Measurements from ENCODE around the gene LRRC4C.

LRRC4C gene

DNA sequence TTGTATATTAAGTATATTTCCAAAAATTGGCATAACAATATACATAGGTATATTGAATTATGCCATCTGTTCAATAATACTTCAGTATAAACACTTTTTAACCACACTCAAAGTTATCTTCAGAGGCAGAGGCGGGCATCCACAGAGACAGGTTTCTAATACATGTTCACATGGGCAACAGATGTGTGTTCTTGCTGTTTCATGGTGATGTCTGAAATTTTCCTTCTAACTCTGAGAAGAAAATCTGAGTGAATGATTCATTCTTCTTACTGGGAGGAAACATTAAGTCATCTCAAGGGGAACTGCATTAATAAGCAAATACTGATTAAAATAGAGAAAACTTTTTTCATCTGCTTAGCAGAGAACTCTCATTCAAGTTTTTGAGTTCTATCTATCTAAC lies 1074.5 kb downstream of the LRRC4C start:
- no peak for DNase-seq

GRCh38 chr11:40381481-40381880 lies 1078.0 kb downstream of the LRRC4C start:
- DNase-seq: no peak
- in situ Hi-C loops (cut with MboI; ENCODE audit: low pct_unique_long_range_greater_than_20kb, low sequenced_read_pairs): no loop called here

More for the DNA sequence above, 1074.5 kb downstream of the LRRC4C start:
- in situ Hi-C loops (cut with MboI; ENCODE audit: low pct_unique_long_range_greater_than_20kb, low sequenced_read_pairs): no loop called here

- no peak for DNase-seq
- in situ Hi-C loops (cut with MboI; ENCODE audit: low pct_unique_long_range_greater_than_20kb, low sequenced_read_pairs): no loop called here
Measured at GRCh38 chr11:40380835-40381234, 1078.6 kb downstream of the LRRC4C start.

GRCh38 chr11:40376331-40376730 lies 1083.1 kb downstream of the LRRC4C start:
- in situ Hi-C loops (cut with MboI; ENCODE audit: low pct_unique_long_range_greater_than_20kb, low sequenced_read_pairs): no loop called here

DNA sequence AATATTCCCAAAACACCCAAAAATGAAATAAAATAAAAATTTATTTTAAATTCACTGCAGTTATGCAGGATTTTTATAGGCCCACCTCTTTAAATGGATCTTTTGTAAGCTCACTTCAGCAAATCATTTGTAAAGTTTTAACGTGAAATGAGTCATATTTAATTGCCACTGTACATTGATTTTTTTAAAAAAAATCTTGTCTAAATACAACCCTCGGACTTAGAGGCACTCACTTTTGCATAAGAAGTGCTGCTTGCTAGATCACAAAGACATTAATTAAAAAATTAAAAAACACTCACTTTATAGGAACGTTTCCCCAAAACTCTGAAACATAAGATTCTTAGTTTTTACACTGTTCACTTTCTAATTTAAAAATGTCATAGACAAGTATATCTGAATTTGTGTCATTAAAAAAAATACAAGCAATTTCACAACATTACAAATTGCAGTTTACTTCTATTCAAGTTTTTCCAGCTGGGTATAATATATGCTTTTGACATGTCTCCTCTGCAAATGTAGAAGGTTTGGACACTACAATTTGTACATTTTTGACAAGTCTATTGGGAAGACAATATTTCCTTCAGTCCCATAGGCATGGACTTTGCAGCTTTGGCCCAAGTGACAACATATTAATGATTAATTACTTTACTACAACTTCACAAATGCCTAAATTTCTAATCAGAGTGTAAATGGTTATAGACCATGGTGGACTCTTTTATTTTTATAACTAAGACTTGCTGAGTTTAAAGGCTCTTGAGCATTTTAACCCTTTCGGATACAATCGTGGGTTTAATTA lies 1088.4 kb downstream of the LRRC4C start:
- DNase-seq: no peak
- in situ Hi-C loops (cut with MboI; ENCODE audit: low pct_unique_long_range_greater_than_20kb, low sequenced_read_pairs): no loop called here

More at GRCh38 chr11:40376331-40376730, 1083.1 kb downstream of the LRRC4C start:
- no peak for DNase-seq

DNA sequence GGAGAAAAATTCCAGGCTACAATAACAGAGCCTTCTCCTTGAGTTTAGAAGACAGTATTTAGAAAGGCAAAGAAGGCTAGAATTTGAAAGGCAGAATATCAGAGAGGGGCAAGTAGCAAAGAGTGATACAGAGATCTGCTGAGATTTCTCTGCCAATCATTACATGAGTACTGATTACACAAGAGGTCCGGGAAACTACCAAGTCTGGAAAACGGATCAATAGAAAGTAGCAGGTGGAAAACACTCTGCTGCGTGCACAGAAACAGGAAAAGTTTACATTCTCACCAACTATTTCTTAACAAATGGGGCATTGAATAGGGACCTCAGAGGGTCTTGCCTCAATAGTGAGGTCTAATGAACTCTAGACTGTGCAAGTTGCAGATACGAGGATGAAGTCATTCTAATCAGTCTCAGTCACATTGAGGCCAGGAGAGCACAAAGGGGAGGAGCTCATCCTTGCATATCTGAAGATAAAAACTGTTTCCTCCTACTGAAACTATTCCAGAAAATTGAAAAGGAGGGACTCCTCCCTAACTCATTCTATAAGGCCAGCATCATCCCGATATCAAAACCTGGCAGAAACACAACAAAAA lies 1099.2 kb downstream of the LRRC4C start:
- in situ Hi-C loops (cut with MboI; ENCODE audit: low pct_unique_long_range_greater_than_20kb, low sequenced_read_pairs): no loop called here

DNA sequence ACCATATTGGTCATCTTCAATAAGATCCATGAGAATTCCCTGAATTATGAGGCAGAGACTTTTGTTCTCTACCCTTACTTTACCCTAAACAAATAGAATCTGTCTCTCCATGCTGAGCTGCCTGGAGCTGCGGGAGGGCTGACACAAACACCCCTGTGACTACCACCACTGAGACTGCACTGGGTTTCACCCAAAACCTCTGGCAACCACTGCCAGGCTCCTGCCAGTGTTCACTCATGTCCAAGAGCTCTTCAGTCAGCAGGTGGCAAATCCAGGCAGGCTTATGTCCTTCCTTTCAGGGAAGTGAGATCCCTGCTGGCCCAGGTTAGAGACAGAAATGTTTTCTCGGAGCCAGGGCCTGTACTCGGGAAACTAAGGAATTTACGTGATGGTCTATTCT lies 1105.3 kb downstream of the LRRC4C start:
- DNase-seq: no peak
- in situ Hi-C loops (cut with MboI; ENCODE audit: low pct_unique_long_range_greater_than_20kb, low sequenced_read_pairs): no loop called here

More for the DNA sequence above, 1099.2 kb downstream of the LRRC4C start:
- no peak for DNase-seq

- no peak for DNase-seq
- in situ Hi-C loops (cut with MboI; ENCODE audit: low pct_unique_long_range_greater_than_20kb, low sequenced_read_pairs): no loop called here
Measured at GRCh38 chr11:40340911-40341310, 1118.5 kb downstream of the LRRC4C start.

DNA sequence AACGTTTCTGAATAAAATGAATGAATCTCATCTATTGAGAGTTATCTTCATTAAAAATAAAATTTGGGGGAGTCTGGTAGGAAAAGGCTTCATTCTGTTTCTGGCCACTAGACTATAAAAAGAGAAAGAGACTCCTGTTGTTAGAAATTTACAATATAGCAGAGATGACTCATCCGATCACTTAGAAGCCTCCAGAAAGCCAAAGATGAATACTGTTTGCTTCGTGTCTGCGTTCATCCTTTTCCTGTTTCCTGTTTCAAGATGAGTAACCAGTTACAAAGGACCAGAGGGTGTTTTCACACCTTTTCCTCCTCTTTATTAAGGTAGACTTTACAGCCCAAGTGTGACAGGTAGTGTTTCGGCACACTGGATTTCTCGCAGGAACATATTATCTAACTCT lies 1120.7 kb downstream of the LRRC4C start:
- DNase-seq: no peak
- in situ Hi-C loops (cut with MboI; ENCODE audit: low pct_unique_long_range_greater_than_20kb, low sequenced_read_pairs): no loop called here

DNA sequence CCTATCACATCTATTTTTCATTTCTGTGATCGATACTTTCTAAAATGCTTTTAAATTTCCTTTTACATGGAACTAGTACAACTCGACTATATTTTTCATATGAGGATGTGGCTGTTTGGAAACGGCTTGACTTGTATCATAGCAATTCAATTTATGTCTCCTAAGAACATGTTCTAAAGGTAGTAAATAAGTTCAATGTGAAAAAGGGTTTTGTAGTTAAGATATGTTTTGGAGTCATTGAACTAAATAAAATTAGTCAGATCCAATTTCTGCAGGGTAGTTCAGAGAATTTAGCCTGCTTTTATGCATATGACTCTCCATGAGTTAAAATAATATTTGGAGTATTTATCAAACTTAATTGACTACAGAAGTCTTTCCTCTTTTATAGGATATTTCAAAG lies 1121.4 kb downstream of the LRRC4C start:
- no peak for DNase-seq
- in situ Hi-C loops (cut with MboI; ENCODE audit: low pct_unique_long_range_greater_than_20kb, low sequenced_read_pairs): no loop called here

DNA sequence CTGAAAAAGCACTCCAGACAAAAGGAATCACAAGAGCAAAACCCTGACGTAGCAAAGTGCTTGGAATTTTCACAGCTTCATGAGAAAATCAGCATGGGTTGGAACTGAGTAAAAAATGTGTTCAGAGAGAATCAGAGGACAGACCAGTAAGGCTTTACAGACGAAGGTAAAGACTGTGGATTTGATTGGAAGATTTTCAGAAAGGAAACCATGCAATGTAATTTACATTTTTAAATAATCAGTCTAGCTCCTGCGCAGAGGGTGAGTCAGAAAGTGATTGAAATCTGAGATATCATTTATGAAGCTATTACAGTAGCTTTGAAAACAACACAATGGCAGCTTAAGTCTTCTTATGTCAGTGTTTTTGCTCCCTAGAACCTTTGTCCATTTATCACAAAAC lies 1122.3 kb downstream of the LRRC4C start:
- no peak for DNase-seq
- in situ Hi-C loops (cut with MboI; ENCODE audit: low pct_unique_long_range_greater_than_20kb, low sequenced_read_pairs): no loop called here

- DNase-seq: no peak
- in situ Hi-C loops (cut with MboI; ENCODE audit: low pct_unique_long_range_greater_than_20kb, low sequenced_read_pairs): no loop called here
Measured at GRCh38 chr11:40328890-40329614, 1130.4 kb downstream of the LRRC4C start.

DNA sequence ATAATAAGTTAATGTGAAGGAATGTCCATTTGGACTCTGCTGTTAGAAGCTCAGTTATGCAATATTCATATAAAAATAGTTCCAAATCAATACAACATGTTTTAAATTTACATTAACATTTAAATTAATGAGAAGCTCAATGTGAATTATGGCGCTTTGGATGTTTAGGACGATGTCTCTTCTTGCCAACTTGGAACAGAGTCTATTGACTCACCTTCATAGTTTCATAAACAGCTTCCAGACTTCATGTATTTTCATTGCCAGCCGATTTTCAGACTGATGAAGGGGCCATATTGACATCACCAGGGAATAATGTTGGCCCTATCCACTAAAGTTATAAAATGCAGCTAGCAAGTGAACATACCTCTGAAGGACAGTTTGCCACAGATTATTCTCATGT lies 1136.2 kb downstream of the LRRC4C start:
- in situ Hi-C loops (cut with MboI; ENCODE audit: low pct_unique_long_range_greater_than_20kb, low sequenced_read_pairs): no loop called here
- DNase-seq: no peak

- in situ Hi-C loops (cut with MboI; ENCODE audit: low pct_unique_long_range_greater_than_20kb, low sequenced_read_pairs): no loop called here
- DNase-seq: no peak
Measured at GRCh38 chr11:40321537-40321936, 1137.9 kb downstream of the LRRC4C start.

DNA sequence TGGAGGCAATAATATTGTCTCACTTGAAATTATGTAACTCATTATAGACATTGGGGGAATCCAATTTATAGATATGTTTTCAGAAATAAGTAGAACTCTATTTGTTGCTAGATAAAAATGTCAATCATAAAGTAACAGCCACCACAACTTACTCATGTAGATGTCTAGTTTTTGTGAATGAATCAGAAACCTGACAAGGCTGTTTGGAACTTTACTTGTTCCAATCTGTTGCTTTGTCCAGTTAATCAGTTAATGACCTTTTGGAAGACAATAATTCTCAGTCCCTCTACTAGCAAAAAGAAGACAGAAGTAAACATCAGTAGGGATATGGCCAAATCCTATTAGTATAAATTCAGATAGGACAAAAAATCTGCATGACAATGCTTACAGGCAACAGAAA lies 1143.3 kb downstream of the LRRC4C start:
- DNase-seq: no peak
- in situ Hi-C loops (cut with MboI; ENCODE audit: low pct_unique_long_range_greater_than_20kb, low sequenced_read_pairs): no loop called here

DNA sequence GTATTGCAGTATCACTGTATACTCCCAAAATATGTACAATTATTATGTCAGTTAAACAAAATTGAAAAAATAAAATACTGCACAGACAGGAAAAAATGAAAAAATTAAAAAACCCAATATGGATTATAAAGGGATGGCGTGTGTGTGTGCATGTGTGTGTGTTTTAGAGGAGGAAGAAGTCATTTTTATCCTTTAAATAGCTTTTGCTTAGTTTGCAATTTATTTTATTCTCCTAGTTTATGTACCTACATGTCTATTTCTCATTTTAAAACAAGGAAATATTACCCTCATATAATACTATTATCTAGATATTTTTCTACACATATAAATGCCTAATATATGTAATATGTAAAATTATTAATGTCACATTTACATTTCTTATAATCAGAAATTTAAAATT lies 1144.3 kb downstream of the LRRC4C start:
- in situ Hi-C loops (cut with MboI; ENCODE audit: low pct_unique_long_range_greater_than_20kb, low sequenced_read_pairs): no loop called here
- no peak for DNase-seq

DNA sequence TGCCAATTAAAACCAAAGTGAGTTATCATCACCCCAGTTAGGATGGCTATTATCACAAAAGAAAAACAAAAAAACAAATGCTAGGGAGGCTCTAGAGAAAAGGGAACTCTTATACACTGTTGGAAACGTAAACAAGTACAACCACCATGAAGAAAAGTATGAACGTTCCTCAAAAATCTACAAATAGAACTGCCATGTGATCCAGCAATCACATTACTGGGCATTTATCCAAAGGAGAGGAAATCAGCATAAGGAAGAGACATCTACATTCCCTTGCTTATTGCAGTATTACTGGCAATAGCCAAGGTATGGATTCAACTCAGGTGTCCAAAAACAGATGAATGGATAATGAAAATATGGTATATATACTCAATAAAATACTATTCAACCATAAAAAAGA lies 1145.1 kb downstream of the LRRC4C start:
- no peak for DNase-seq
- in situ Hi-C loops (cut with MboI; ENCODE audit: low pct_unique_long_range_greater_than_20kb, low sequenced_read_pairs): no loop called here

GRCh38 chr11:40306938-40307548 lies 1152.4 kb downstream of the LRRC4C start:
- in situ Hi-C loops (cut with MboI; ENCODE audit: low pct_unique_long_range_greater_than_20kb, low sequenced_read_pairs): no loop called here
- peak; percentile 42 for DNase-seq

GRCh38 chr11:40302669-40303068 lies 1156.8 kb downstream of the LRRC4C start:
- no peak for DNase-seq
- in situ Hi-C loops (cut with MboI; ENCODE audit: low pct_unique_long_range_greater_than_20kb, low sequenced_read_pairs): no loop called here

- in situ Hi-C loops (cut with MboI; ENCODE audit: low pct_unique_long_range_greater_than_20kb, low sequenced_read_pairs): no loop called here
Measured at GRCh38 chr11:40295466-40295865, 1164.0 kb downstream of the LRRC4C start.

More at GRCh38 chr11:40295466-40295865, 1164.0 kb downstream of the LRRC4C start:
- no peak for DNase-seq
